Measurements from ENCODE around the gene PRELID1.
"Not testable (repeated sequence)": the region's sequence is repeated elsewhere in the genome, so short reads cannot be mapped to it uniquely, and the experiment has no call there.

The PRELID1 gene

DNA sequence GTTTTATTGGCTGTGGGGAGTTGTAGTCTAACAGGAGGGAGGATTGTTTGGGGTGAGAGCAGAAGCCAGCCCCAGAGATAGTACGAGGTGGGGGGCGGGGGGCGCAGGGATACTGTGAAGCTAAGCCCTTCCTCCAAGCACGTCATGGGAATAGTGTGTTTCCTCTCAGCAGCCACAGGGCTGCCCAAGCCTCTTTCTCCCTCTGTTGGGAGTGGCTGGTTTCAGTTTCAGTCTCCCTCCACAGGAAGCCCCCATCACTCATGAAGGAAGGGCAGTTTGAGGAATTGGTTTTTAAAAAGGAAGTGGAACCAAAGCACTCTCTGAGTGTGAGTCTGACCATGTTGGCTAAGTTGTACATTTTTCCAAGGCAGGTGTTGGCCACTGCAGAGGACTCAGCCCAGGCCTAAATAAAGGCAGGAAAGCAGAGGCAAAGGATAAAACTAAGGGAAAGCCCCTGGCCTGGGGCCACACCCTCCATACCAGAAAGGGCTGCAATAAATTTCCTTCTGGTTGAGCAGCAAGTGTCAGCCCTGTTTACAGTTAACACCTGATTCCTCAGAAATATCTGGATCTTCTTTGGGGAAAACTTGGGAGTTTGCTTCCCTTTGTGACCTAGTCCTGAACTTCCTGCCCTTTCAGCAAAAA, 3.2 kb upstream of the PRELID1 start:
- peak in 3 of 5 experiments; percentile 39 to 76 (median 69) for DNase-seq

DNA sequence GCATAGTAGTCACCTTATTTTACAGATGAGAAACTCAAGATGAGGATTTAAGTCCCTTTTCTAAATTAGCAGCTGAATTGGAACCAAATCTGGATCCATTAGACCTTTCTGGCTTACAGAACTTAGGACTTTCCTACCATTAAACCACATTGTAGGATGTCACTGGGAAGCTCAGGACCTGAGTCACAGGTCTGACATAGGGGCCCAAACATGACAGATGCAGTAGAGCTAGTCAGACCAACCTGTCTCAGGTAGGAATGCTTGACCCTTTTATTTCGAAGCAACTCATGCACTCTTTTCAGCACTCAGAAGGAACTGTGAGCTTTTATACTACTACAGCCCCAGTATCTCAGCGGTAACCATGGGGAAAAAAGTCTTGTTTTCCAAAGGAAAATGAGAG, 2.6 kb upstream of the PRELID1 start:
- no peak for DNase-seq

DNA sequence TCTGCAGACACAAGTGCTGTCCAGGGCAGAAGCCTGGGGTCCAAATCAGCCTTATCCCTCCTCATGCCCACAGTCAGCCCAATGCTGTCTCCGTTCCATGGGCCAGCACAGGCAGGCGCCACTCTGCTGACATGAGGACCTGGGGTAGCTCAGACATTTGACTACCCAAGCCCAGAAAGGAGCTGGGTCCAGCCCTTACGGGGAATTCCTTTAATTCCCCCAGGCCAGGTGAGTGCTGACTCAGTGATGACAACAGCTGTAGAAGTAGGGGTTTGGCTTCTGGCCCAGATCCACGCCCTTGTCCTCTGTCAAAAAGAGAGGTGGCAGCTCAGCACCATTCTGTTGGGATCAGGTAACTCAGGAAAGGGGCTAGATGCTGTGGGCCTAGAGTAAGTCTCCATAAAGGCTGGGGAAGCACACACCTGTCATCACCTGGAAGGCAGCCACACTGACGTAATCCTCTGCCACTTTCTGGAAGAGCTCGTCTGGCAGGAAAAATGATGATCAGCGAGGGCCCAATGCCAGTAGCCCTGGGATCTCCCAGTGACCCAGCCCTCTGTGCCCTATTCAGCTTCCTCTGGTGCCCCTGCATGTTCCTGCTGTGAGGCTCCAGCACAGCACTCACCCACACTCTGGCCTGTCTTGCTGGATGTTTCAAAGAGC, 2.0 kb upstream of the PRELID1 start:
- DNase-seq, result no peak

GRCh38 chr5:177302354-177303110, 1.1 kb upstream of the PRELID1 start:
- no peak for DNase-seq

DNA sequence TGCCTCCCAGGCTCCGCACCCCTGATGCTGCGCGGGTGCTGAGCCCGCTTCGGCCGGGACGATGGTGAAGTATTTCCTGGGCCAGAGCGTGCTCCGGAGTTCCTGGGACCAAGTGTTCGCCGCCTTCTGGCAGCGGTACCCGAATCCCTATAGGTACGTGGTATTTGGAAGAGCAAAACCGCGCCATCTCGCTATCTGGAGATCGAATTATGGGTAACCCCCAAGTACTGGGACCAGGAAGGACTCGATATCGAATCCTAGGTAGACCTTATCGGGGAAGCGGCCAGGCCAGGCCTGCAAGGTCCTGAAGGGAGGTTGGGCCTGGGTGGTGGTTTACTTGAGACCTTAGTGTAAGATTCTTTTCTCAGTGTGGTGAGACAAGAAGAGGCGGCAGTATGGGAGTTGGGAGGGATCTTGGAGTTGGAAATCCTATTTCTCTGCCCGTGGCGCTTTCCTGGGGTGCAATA, 359 bp downstream of the PRELID1 start:
- peak in 1 of 5 experiments; percentile 34 for DNase-seq

DNA sequence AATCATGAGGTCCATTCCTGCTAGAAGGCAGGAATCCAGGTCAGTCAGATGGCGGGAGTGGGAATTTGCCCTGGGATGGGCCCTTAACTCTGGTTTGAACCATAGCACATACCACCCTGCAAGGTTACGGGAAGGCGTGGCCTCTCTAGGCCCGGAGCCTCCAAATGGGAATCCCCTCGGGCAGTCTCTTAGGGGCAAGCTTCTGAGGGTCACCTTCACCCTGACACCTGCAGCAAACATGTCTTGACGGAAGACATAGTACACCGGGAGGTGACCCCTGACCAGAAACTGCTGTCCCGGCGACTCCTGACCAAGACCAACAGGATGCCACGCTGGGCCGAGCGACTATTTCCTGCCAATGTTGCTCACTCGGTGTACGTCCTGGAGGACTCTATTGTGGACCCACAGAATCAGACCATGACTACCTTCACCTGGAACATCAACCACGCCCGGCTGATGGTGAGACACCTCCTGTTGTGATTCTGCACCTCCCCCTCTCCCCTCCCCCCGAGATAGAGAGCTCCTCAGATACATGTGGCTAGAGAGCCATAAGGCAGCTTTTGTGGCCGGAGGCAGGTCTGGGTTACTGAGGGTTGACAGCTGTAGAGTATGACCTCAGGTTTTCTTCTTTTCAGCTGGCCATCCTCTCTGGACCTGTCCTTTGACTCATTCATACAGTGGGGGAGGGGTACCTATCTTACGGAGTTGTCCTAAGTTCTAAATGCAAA, 957 bp downstream of the PRELID1 start:
- peak in 1 of 5 experiments; percentile 39 for DNase-seq

- DNase-seq, result not testable (repeated sequence)
These were observed 2.6 kb downstream of the PRELID1 start for GRCh38 chr5:177306103-177306640.

DNA sequence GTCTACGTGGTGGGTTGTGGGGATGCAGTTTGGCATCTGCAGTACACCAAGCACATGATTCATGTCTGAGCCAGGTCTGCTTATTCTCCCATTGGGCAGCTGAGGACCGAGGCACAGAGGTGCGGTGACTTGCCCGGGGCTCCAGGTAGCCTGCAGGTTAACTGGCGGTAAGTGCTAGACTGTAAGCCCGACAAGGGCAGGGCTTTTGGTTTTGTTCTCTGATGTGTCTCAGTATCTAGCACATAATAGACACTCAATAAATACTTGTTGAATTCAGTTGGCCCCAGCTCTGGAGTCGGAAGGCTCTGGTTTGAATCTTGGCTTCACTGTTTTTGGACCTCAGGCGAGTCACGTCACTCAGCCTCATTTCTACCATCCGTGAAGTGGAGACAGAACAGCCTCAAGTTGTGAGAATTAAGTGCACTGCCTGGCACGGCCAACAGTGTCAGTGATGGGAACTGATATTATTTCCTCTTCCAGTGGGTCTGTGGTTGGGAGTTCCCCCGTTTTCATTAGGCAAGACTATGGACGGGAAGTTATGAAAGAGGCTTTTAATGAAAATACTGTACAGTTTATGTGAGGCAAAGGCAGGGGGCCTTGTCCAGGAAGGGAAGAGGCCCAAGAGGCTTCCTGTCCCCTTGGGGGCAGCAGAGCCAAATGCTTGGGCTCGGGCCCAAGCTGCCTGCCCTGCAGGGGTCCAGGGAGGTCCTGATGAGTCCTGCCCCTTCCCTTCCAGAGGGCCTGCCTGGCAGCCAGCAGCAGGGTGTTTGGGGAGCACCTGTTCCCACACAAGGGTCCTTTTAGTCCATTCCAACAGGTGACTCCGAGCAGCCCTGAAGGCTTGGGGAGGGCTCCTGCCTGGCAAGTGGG, 3.3 kb downstream of the PRELID1 start:
- no peak for DNase-seq

DNA sequence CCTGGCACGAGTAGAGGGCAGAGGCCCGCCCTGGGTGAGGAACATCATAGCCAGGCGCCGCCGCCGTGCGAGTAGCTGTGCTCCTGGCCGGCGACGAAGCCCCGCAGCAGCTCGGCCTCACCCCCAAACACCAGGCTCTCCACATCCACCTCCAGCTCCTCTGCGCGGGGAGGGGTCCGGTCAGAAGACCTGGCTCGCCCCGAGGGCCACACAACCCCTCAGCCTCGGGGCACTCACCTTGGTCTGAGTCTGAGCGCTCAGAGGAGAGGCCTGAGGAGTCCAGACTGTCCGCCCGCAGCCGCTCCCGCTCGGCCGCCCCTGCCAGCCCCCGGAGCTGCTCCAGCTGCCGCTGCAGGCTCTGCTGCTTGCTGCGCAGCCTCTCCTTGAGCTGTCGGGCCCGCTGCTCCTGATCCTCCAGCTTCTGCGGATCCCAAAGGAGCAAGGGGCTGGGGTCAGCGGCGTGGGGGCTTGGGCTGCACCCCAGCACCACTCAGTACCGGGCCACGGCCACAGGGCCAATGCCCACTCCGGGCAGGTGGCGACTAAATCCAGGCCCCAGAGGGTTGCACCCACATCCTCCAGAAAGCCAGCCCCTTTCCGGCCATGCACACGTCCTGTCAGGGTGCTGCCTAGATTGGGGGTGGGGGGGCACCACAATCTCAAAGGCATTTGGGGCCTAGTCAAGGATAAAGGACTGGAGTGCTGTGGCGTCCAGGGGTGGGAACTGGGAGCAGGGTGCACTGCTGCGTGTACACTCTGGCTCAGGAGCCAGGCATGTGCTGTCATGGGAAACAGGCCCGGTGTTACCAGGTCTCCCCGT, 4.2 kb downstream of the PRELID1 start:
- DNase-seq, result no peak

- DNase-seq, result no peak
These were observed 5.1 kb downstream of the PRELID1 start for GRCh38 chr5:177308740-177309139.

DNA sequence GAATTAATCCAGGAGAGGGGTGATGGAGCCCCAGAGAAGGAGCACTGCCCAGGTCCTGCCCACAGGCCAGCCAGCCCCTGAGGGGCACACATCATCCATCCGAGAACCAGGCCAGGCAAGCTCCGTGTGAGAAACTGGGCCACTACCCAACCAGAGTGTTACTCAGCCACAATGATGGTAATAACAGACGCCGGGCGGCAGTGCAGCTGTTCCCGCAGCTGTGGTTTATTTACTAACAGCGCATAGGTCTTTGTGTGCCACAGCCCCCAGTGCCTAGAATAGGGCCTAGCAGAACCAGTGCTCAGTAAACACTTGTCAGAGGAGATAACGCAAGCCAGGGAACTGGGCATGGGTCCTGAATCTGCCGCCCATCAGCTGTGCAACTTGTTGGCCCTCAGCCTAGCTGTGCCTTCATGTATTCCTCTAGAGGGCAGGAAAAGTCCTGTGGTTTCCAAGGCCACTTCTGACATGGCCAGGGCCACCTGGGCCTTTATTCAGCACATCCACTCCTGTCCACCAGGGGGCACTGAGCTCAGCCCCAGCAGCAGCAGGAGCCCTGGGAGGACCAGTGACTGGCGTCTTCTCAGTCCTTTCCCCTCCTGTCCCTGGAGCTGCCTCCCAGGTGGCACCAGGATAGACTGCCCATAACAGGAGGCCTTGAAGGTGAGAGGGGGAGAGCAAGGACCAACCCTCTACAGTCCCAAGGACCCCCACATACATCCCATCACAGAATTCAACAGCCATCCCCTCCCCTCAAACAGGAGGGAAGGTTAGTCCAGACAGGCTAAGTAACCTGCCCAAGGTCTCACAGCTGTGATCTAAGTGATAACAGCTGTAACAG, 6.0 kb downstream of the PRELID1 start:
- DNase-seq, result peak; percentile 36 to 78 (median 62)

DNA sequence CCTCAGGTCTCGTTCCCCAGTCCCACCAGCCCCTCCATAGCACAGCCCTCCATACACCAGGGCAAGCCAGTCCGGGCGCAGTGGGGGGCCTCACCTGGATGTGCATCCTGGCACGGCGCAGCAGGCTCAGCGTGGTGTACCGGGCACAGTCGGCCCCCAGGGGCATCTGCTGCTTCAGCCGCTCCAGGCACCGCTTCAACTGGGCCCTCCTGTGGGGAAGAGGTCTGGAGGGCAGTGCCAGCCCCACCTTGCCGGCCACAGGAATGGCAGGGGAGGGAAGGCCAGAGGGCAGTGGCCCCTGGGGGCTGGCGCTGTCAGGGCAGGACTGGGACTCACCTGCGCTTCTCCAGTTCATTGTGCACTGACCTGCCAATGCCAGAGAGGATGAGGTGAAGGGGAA, 6.7 kb downstream of the PRELID1 start:
- DNase-seq, result no peak

DNA sequence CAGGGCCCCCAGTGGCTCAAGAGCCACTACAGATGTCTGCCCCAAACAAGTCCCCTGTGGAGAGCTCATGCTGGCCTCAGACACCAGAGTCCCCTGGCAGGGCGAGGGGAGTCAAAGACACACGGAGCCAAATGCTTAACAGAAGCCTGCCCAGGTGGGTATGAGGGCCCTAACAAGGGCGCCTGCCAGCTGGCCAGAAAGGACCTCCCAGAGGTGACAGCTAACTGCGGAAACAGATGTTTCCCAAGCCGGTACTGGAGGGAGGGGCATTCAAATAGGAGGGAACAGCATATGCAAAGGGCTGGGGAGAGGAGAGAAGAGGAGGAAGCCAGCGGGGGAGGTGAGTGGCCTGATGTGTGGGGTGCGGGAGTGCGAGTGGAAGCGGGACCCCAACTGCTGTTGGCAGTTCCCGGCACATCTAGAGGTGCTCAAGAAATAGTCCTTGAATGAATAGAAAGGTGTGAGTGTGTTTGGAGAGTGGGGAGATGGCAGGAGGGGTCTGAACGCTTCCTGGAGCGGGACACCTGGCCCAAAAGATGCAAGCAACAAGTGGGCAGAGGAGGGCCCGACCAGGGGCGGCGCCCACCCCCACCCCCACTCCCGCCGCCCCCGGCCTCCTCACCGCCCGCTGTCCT, 7.3 kb downstream of the PRELID1 start:
- peak in 1 of 5 experiments; percentile 57 for DNase-seq

DNA sequence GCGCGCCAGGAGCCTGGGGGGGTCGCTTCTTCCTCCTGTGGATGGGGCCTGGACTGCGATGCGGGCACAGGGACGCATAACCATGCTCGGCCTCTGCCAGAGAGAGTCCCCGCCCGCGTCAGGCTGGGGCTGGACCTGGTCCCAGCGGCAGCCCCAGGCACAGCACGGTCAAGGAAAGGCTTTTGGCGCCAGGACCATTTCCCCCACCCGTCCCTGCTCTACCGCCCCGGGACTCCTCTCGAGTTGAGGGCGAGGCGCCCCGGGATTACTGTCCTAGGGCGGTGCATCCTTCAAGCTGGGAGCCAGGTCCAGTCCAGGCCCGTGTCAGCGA, 7.8 kb downstream of the PRELID1 start:
- DNase-seq, result no peak

- peak; percentile 89 to 98 (median 94) for DNase-seq
These were observed 8.4 kb downstream of the PRELID1 start, which contains the start of gene MXD3 for GRCh38 chr5:177311723-177312648. TSS of gene MXD3 (minus strand) at chr5:177311898. CDS start at chr5:177311830, 68 bp downstream.

GRCh38 chr5:177312649-177313181, 9.1 kb downstream of the PRELID1 start:
- peak in 1 of 5 experiments; percentile 75 for DNase-seq

- no peak for DNase-seq
These were observed 10.1 kb downstream of the PRELID1 start for GRCh38 chr5:177313561-177314259.
